Smooth muscle cell (in vitro differentiated cells): ENCODE results near the gene MAGEA4. TPM values are rescaled to one million over a fixed set of nuclear protein-coding genes. Genes with fewer than 3 reads are reported as not detected.

ENCODE experiments used
- DNase-seq: peaks from one replicate; lab custom pipeline; 2025; ENCODE audit not compliant: unreplicated experiment; lab: John Stamatoyannopoulos, UW
- H2AFZ ChIP-seq: fragments of 200-600 bp; sonication (generic); 2 replicates; pipeline ENCODE4 v1.6.0; 2016; ENCODE audit warnings: antibody characterized with exemption, low read depth, mild to moderate bottlenecking
- H3F3A ChIP-seq: fragments of 200-600 bp; sonication (generic); 2 replicates; pipeline ENCODE4 v1.6.0; 2017; ENCODE audit warnings: antibody characterized with exemption, low read depth
- H3K27ac ChIP-seq: fragments of 200-600 bp; sonication (generic); 2 replicates; pipeline ENCODE4 v1.5.1; 2016; ENCODE audit warnings: low read depth, mild to moderate bottlenecking
- H3K27me3 ChIP-seq: fragments of 200-600 bp; sonication (generic); 2 replicates; pipeline ENCODE4 v1.6.1; 2016; ENCODE audit warnings: low read depth, mild to moderate bottlenecking
- H3K36me3 ChIP-seq: fragments of 200-600 bp; sonication (generic); 2 replicates; pipeline ENCODE4 v1.5.1; 2016; ENCODE audit warnings: low read depth
- H3K4me1 ChIP-seq: fragments of 200-600 bp; sonication (generic); 2 replicates; pipeline ENCODE4 v1.5.1; 2016; ENCODE audit warnings: low read depth
- H3K4me2 ChIP-seq: fragments of 200-600 bp; sonication (generic); 2 replicates; pipeline ENCODE4 v1.6.0; 2016; ENCODE audit warnings: mild to moderate bottlenecking
- H3K4me3 ChIP-seq: fragments of 200-600 bp; sonication (generic); 2 replicates; pipeline ENCODE4 v1.5.1; 2016; ENCODE audit warnings: mild to moderate bottlenecking
- H3K79me2 ChIP-seq: fragments of 200-600 bp; sonication (generic); 2 replicates; pipeline ENCODE4 v1.6.0; 2016; ENCODE audit warnings: low read depth, mild to moderate bottlenecking
- H3K9ac ChIP-seq: fragments of 200-600 bp; sonication (generic); 2 replicates; pipeline ENCODE4 v1.6.0; 2016; ENCODE audit warnings: low read depth
- H3K9me3 ChIP-seq: fragments of 200-600 bp; sonication (generic); replicated peaks from 2 replicates; pipeline ENCODE4 v1.5.1; 2016; ENCODE audit warnings: low read depth
- H4K20me1 ChIP-seq: fragments of 200-600 bp; sonication (generic); 2 replicates; pipeline ENCODE4 v1.6.0; 2016; ENCODE audit warnings: low read depth
- WGBS: methylation state at CpG from one replicate; pipeline ENCODE4 v1.1.7; 2016; ENCODE audit warnings: low lambda C conversion rate; 5-methylcytosine and 5-hydroxymethylcytosine counted together
- polyA plus RNA-seq: library from polyadenylated mRNA; unstranded; fragments of >200 nt; fragmentation: Nextera tagmentation; extraction: Ambion mirVana; gene quantifications from 2 replicates; pipeline ENCODE4 v1.2.1, GENCODE V29; 2016
- total RNA-seq: library from RNA; depleted of rRNA; stranded (reverse); fragments of >200 nt; gene quantifications from 2 replicates; pipeline ENCODE4 v1.2.3, GENCODE V29; 2014
- TF ChIP-seq, protein P1 (sequence below): fragments of 200-600 bp; sonication (generic); IDR thresholded peaks from 2 replicates; pipeline ENCODE4 v1.5.1; 2017; ENCODE audit warnings: borderline replicate concordance, mild to moderate bottlenecking, antibody characterized with exemption; ENCODE audit not compliant: insufficient read depth, poor library complexity, severe bottlenecking

The MAGEA4 gene
- total and polyA plus RNA-seq, 2 experiments from 2014 or later = not detected

DNA sequence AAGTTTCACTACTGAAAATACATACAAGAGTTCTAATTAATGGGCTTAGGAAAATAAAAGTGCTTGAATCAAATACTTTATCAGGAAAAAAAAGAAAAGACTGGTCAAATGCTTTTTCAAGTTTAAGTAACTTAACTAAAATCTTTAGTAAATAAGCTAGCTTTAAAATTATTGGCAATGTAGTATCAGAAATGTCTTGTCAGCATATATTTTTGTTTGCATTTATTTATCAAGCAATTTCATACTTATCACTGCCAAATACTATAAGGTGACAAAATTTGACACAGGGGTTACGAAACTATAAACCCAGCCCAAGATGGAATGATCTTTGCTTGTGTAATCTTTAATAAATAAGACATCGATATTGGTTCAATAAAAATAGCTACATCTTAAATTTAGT lies 31.8 kb upstream of the MAGEA4 start:
- Histone ChIP-seq H3K9me3 (no peaks in the 10 kb centered on the region), H3K27me3 (no peaks in the 10 kb centered on the region), H3K36me3 (no peaks in the 10 kb centered on the region), H3K27ac (no peak overlapping the region), H4K20me1 (no peaks in the 10 kb centered on the region), H3F3A (no peaks in the 10 kb centered on the region), H3K79me2 (no peaks in the 10 kb centered on the region), H3K9ac (no peak overlapping the region), H2AFZ (no peak overlapping the region), H3K4me2 (no peak overlapping the region), H3K4me3 (no peak overlapping the region), H3K4me1 (no peaks in the 10 kb centered on the region)
- DNase-seq = no peak
- TF ChIP-seq, protein P1, sequence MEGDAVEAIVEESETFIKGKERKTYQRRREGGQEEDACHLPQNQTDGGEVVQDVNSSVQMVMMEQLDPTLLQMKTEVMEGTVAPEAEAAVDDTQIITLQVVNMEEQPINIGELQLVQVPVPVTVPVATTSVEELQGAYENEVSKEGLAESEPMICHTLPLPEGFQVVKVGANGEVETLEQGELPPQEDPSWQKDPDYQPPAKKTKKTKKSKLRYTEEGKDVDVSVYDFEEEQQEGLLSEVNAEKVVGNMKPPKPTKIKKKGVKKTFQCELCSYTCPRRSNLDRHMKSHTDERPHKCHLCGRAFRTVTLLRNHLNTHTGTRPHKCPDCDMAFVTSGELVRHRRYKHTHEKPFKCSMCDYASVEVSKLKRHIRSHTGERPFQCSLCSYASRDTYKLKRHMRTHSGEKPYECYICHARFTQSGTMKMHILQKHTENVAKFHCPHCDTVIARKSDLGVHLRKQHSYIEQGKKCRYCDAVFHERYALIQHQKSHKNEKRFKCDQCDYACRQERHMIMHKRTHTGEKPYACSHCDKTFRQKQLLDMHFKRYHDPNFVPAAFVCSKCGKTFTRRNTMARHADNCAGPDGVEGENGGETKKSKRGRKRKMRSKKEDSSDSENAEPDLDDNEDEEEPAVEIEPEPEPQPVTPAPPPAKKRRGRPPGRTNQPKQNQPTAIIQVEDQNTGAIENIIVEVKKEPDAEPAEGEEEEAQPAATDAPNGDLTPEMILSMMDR = no peak
- WGBS = 68% methylated on average over 2 of the region's 2 CpGs

DNA sequence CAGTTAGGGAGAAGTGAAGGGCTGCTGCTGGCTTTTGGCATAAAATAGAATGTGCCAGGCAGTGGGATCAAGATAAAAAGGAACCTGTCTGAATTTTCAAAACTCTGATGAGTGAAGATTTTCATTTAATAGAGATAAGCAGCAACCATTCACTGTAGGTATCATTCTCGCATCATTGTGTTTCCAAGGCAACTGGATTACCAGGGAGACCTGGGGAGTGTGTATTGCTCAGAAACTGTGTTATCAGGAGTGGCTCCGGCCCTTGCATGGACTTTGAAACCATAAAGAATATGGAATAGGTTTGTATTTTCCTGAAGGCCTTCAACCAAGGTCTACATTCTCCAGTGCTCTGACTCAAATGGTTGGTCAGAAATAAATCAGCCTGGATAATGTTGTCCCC lies 23.3 kb upstream of the MAGEA4 start:
- H2AFZ ChIP-seq = no peak overlapping the region
- H3K27me3 ChIP-seq = no peaks in the 10 kb centered on the region
- no peak for DNase-seq
- H3K4me3 ChIP-seq = no peak overlapping the region
- no peaks in the 10 kb centered on the region for H3K79me2 ChIP-seq
- no peak overlapping the region for H3K9ac ChIP-seq
- H3K9me3 ChIP-seq = no peaks in the 10 kb centered on the region
- H3K4me1 ChIP-seq = no peaks in the 10 kb centered on the region
- H3K36me3 ChIP-seq = no peaks in the 10 kb centered on the region
- no peaks in the 10 kb centered on the region for H3F3A ChIP-seq
- no peaks in the 10 kb centered on the region for H4K20me1 ChIP-seq
- H3K4me2 ChIP-seq = no peak overlapping the region
- no peak overlapping the region for H3K27ac ChIP-seq
- TF ChIP-seq, protein P1 = no peak
- 59% methylated on average over 2 of the region's 2 CpGs for WGBS

DNA sequence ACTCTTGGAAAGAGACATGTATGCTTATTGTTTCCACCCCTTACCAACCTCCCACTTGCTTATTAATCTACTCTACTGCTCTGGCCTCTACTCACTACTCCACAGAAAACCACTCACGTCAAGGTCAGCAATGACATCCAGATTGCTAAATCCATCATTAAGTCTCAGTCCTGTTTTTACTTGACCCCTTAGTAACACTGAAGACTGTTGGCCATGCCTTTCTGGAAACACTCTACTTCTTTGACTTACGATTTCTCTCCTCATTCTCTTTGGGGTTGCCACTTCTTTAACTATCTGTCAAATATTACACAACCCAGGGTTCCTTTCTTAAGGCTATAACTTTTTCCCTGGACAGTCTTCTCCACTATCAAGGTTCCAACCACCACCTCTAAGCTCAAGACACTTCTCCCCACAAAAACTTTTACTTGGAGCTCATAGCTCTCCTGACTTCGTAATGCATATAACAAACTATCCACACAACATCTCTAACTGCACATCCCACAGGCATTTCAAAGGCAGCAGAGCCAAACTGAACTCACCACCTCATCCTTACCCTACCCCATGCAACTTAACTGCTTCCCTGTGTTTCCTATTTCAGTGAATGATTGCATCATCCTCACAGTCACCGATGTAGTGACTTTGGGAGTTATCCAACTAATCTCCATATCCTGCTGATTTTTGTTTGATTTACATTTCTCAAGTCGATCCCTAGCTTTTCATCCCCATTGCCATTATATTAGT lies 15.8 kb upstream of the MAGEA4 start:
- WGBS = 68% methylated on average over 5 of the region's 5 CpGs
- Histone ChIP-seq H3K4me1 (no peaks in the 10 kb centered on the region), H3K9me3 (no peaks in the 10 kb centered on the region), H4K20me1 (no peaks in the 10 kb centered on the region), H3K9ac (no peak overlapping the region), H3K36me3 (no peaks in the 10 kb centered on the region), H3K27ac (no peak overlapping the region), H3K4me2 (no peak overlapping the region), H3K27me3 (no peaks in the 10 kb centered on the region), H3K79me2 (no peaks in the 10 kb centered on the region), H2AFZ (no peak overlapping the region), H3F3A (no peaks in the 10 kb centered on the region), H3K4me3 (no peak overlapping the region)
- no peak for DNase-seq
- TF ChIP-seq, protein P1 = no peak

DNA sequence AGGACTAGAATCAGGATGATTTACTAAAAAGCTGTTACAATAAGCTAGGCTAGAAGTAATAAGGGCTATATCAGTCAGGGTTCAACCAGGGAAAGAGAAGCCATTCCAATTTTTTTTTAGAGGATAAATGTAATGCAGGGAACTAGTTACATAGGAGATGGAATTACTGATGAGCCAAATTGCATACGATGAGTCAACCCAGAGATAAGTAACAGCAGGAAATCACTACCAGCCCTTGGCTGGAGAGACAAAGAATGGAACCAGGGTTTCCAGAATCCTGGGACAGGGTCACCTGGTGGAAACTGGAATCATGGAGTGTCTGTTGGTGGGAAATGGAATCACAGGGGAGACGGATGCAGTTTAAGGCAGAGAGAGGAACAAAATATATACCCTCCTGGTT lies 13.1 kb upstream of the MAGEA4 start:
- Histone ChIP-seq H3K4me1 (no peaks in the 10 kb centered on the region), H3K36me3 (no peaks in the 10 kb centered on the region), H3K27me3 (no peaks in the 10 kb centered on the region), H3F3A (no peaks in the 10 kb centered on the region), H3K9ac (no peak overlapping the region), H2AFZ (no peak overlapping the region), H3K9me3 (no peaks in the 10 kb centered on the region), H3K79me2 (no peaks in the 10 kb centered on the region), H3K27ac (no peak overlapping the region), H3K4me2 (no peak overlapping the region), H3K4me3 (no peak overlapping the region), H4K20me1 (no peaks in the 10 kb centered on the region)
- TF ChIP-seq, protein P1 = no peak
- WGBS = 81% methylated on average over 2 of the region's 2 CpGs
- DNase-seq = no peak
